Lung (tissue), 12 donors: ENCODE data around the gene ALS2CL. TPM values are rescaled to one million over a fixed set of nuclear protein-coding genes. Genes with fewer than 3 reads are reported as not detected.
A peak's percentile ranks its signal among the peaks of the same experiment; 100 is the strongest.

ENCODE experiments used
- ATAC-seq: fragments of 200-7000 bp; cut with Tn5 transposase; one replicate; pipeline ENCODE4 v1.9.1; 2020; ENCODE audit warnings: moderate number of reproducible peaks; ENCODE audit not compliant: insufficient read depth, low FRiP score
- DNase-seq, 3 donors: peaks; one replicate each; pipeline ENCODE4 v3.0.0-alpha.2; 2013 to 2017
- H3K27ac ChIP-seq, 2 donors: one replicate each; pipeline ENCODE4 v1.5.1; 2013; ENCODE audit warnings: mild to moderate bottlenecking in 2 of 2, moderate library complexity in 2 of 2, control low read depth in 1 of 2, inconsistent platforms in 1 of 2, low read depth in 1 of 2, low read length in 1 of 2
- H3K27me3 ChIP-seq, 3 donors: one replicate each; pipeline ENCODE4 v1.5.1; 2013; ENCODE audit warnings: low read length in 2 of 3; ENCODE audit not compliant: control insufficient read depth in 3 of 3, insufficient read depth in 3 of 3
- H3K36me3 ChIP-seq, 4 donors: one replicate each; pipeline ENCODE4 v1.5.1; 2013; ENCODE audit warnings: low read length in 4 of 4, mild to moderate bottlenecking in 1 of 4, moderate library complexity in 1 of 4; ENCODE audit not compliant: control insufficient read depth in 4 of 4, insufficient read depth in 4 of 4
- H3K4me1 ChIP-seq, 5 donors: one replicate each; pipeline ENCODE4 v1.5.1; 2013; ENCODE audit warnings: low read length in 5 of 5, mild to moderate bottlenecking in 2 of 5, moderate library complexity in 1 of 5; ENCODE audit not compliant: control insufficient read depth in 5 of 5, insufficient read depth in 5 of 5
- H3K4me3 ChIP-seq: one replicate; pipeline ENCODE4 v1.5.1; 2013; ENCODE audit warnings: mild to moderate bottlenecking, control low read depth, moderate library complexity
- H3K9ac ChIP-seq, 2 donors: one replicate each; pipeline ENCODE4 v1.5.1; 2013; ENCODE audit warnings: low read length in 2 of 2, control low read depth in 1 of 2; ENCODE audit not compliant: insufficient read depth in 1 of 2
- H3K9me3 ChIP-seq, 4 donors: one replicate each; pipeline ENCODE4 v1.5.1; 2013; ENCODE audit warnings: low read length in 3 of 4, mild to moderate bottlenecking in 1 of 4, moderate library complexity in 1 of 4; ENCODE audit not compliant: control insufficient read depth in 4 of 4, insufficient read depth in 3 of 4
- WGBS, 2 donors: extraction: QIAGEN DNeasy Blood & Tissue Kit; methylation state at CpG; one replicate each; pipeline ENCODE4 v1.1.7; 2013; 5-methylcytosine and 5-hydroxymethylcytosine counted together
- polyA plus RNA-seq, 2 donors: library from polyadenylated mRNA; stranded (reverse); fragments of 200-250 nt; gene quantifications; one replicate each; pipeline ENCODE4 v1.2.1, GENCODE V29; 2013
- total RNA-seq, 2 donors: library from RNA; depleted of rRNA in 1 of 2; stranded (reverse); fragments of >200 nt in 1 of 2; gene quantifications; one replicate each; pipeline ENCODE4 v1.2.1, GENCODE V29; 2014 to 2021
- TF ChIP-seq, protein P1 (sequence below): IDR thresholded peaks from 2 replicates; pipeline ENCODE4 v1.5.1; 2012; ENCODE audit warnings: mild to moderate bottlenecking; ENCODE audit errors: control extremely low read depth, extremely low read depth
- donor health status: control.
- donor health status: control.
- donor health status: Bipolar disorder and iron deficiency.
- donor health status: healthy.
- donor health status: DM: yes; HTN: yes; CAD: no.

The ALS2CL gene
- total and polyA plus RNA-seq, 4 donors: 23.6 to 58.5 (median 48.9) TPM

DNA sequence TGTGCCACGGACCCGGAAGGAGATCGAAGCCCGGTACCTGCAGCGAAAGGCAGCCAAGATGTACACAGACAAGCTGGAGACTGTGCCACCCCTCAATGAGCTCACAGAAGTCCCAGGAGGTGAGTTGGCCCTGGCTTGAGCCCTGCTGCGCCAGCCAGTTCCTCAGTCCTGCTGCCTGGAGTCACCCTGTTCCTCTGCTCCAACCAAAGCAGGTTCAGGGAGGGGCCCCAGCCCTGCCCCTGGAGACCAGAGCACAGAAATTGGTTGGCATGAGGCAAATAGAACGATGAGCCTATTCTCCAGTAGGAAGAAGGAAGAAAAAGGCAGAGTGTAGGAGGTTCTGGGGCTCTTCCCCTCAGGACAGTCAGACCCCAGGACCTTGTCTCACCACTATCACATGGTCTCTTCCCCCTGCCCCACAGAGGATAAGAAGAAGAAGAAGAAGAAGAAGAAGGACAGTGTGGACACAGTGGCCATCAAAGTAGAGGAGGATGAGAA, 15.7 kb upstream of the ALS2CL start:
- H3K27me3 ChIP-seq: no peaks in the 10 kb centered on the region
- no peaks in the 10 kb centered on the region for H3K9me3 ChIP-seq
- TF ChIP-seq, protein P1, sequence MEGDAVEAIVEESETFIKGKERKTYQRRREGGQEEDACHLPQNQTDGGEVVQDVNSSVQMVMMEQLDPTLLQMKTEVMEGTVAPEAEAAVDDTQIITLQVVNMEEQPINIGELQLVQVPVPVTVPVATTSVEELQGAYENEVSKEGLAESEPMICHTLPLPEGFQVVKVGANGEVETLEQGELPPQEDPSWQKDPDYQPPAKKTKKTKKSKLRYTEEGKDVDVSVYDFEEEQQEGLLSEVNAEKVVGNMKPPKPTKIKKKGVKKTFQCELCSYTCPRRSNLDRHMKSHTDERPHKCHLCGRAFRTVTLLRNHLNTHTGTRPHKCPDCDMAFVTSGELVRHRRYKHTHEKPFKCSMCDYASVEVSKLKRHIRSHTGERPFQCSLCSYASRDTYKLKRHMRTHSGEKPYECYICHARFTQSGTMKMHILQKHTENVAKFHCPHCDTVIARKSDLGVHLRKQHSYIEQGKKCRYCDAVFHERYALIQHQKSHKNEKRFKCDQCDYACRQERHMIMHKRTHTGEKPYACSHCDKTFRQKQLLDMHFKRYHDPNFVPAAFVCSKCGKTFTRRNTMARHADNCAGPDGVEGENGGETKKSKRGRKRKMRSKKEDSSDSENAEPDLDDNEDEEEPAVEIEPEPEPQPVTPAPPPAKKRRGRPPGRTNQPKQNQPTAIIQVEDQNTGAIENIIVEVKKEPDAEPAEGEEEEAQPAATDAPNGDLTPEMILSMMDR: no peak
- no peak for ATAC-seq
- no peak overlapping the region for H3K9ac ChIP-seq
- H3K36me3 ChIP-seq: no peaks in the 10 kb centered on the region
- 91 to 96% methylated on average over 7 of the region's 7 CpGs for WGBS, 2 donors
- peaks cover 0 to 7% (median 0%) of the 10 kb centered on the region in 5 donors for H3K4me1 ChIP-seq
- no peak overlapping the region for H3K4me3 ChIP-seq
- no peak overlapping the region for H3K27ac ChIP-seq
- DNase-seq: no peak

- ATAC-seq (no peak), DNase-seq (peak in 1 of 3 donors; percentile 10)
- Histone ChIP-seq H3K4me3 (no peak overlapping the region), H3K36me3 (no peaks in the 10 kb centered on the region), H3K9me3 (no peaks in the 10 kb centered on the region), H3K27me3 (no peaks in the 10 kb centered on the region), H3K4me1 (peaks cover 0 to 7% (median 0%) of the 10 kb centered on the region in 5 donors), H3K9ac (no peak overlapping the region), H3K27ac (no peak overlapping the region)
- TF ChIP-seq, protein P1: no peak
- WGBS, 2 donors: 87 to 88% methylated on average over 11 of the region's 11 CpGs
These were observed 15.1 kb upstream of the ALS2CL start for GRCh38 chr3:46708401-46709156.

DNA sequence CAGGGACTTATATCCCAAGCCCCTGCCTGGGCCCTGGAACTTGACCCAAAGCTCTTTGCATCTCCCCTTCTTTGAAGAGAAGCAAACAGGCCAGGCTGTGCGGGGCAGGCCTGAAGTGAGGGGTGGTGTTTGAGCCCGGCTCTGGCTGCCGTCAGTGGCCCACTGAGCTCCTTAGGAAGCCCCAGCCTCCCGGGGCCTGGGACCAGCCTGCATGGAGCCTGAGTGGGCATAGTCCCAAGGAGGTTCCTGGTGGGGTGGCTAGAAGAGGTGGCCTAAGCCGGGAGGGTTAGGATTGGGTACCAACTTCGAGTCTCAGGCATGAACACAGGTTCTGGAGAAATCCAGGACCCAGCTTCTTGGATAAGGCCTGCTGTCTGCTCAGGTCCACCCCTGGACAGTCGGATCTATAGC, 14.1 kb upstream of the ALS2CL start:
- TF ChIP-seq, protein P1: no peak
- Histone ChIP-seq H3K4me3 (no peak overlapping the region), H3K9me3 (no peaks in the 10 kb centered on the region), H3K9ac (no peak overlapping the region), H3K4me1 (peaks cover 0 to 7% (median 0%) of the 10 kb centered on the region in 5 donors), H3K27me3 (no peaks in the 10 kb centered on the region), H3K36me3 (no peaks in the 10 kb centered on the region), H3K27ac (no peak overlapping the region)
- no peak for DNase-seq
- WGBS, 2 donors: 87 to 90% methylated on average over 7 of the region's 7 CpGs
- ATAC-seq: no peak
